Ishikawa (cell line): ENCODE data around the gene DNAJC17.

Source experiments
- CEBPB ChIP-seq: IDR thresholded peaks from 2 replicates; pipeline ENCODE4 v1.6.1; 2012
- CREB1 ChIP-seq: IDR thresholded peaks from 2 replicates; pipeline ENCODE4 v1.6.1; 2012; ENCODE audit warnings: low read depth
- EGR1 ChIP-seq: IDR thresholded peaks from 2 replicates; pipeline ENCODE4 v1.6.1; 2012
- EP300 ChIP-seq: IDR thresholded peaks from 2 replicates; pipeline ENCODE4 v1.6.1; 2012; ENCODE audit warnings: borderline replicate concordance
- FOXM1 ChIP-seq: IDR thresholded peaks from 2 replicates; pipeline ENCODE4 v1.6.1; 2012; ENCODE audit warnings: low read depth, borderline replicate concordance
- MAX ChIP-seq: IDR thresholded peaks from 2 replicates; pipeline ENCODE4 v1.6.1; 2012
- NFIC ChIP-seq: IDR thresholded peaks from 2 replicates; pipeline ENCODE4 v1.6.1; 2012
- RAD21 ChIP-seq: IDR thresholded peaks from 2 replicates; pipeline ENCODE4 v1.6.1; 2012; ENCODE audit warnings: low read depth
- TAF1 ChIP-seq: IDR thresholded peaks from 2 replicates; pipeline ENCODE4 v1.6.1; 2012; ENCODE audit warnings: low read depth, mild to moderate bottlenecking
- TCF12 ChIP-seq: IDR thresholded peaks from 2 replicates; pipeline ENCODE4 v1.6.1; 2012; ENCODE audit warnings: low read depth
- TEAD4 ChIP-seq: IDR thresholded peaks from 2 replicates; pipeline ENCODE4 v1.6.1; 2012
- YY1 ChIP-seq: IDR thresholded peaks from 2 replicates; pipeline ENCODE4 v1.6.1; 2012; ENCODE audit warnings: low read depth
- ZBTB7A ChIP-seq: IDR thresholded peaks from 2 replicates; pipeline ENCODE4 v1.6.1; 2012; ENCODE audit warnings: low read depth
- TF ChIP-seq, protein P1 (sequence below): IDR thresholded peaks from 2 replicates; pipeline ENCODE4 v1.6.1; 2012; ENCODE audit warnings: low read depth, mild to moderate bottlenecking
- TF ChIP-seq, protein P2 (sequence below): IDR thresholded peaks from 2 replicates; pipeline ENCODE4 v1.6.1; 2012

Gene DNAJC17

DNA sequence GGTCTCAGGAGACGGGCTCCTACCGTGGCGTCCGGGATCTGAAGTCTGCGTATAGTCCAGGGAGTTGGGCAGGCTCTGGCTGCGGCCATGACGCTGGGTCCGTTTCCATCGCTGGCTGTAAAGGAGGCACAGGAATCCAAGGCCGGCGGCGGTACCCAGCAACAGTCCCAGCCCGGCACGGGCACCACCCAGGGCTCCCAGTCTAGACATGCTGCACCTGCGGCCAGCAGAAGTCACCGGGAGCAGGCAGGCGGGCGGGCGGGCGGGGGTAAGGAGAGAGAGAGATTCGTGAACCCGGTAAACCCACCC lies 52.7 kb downstream of the DNAJC17 start:
- no peak for TF ChIP-seq ZBTB7A
- no peak for TF ChIP-seq CEBPB
- no peak for TF ChIP-seq TCF12
- TF ChIP-seq YY1: no peak; the same call in 1 of the 2 replicates
- no peak for TF ChIP-seq MAX
- no peak for TF ChIP-seq FOXM1

- no peak for TF ChIP-seq CEBPB
These were observed 55.5 kb downstream of the DNAJC17 start for GRCh38 chr15:40751745-40752144.

GRCh38 chr15:40750885-40751284 lies 56.4 kb downstream of the DNAJC17 start:
- no peak for TF ChIP-seq EGR1
- TF ChIP-seq, protein P1, sequence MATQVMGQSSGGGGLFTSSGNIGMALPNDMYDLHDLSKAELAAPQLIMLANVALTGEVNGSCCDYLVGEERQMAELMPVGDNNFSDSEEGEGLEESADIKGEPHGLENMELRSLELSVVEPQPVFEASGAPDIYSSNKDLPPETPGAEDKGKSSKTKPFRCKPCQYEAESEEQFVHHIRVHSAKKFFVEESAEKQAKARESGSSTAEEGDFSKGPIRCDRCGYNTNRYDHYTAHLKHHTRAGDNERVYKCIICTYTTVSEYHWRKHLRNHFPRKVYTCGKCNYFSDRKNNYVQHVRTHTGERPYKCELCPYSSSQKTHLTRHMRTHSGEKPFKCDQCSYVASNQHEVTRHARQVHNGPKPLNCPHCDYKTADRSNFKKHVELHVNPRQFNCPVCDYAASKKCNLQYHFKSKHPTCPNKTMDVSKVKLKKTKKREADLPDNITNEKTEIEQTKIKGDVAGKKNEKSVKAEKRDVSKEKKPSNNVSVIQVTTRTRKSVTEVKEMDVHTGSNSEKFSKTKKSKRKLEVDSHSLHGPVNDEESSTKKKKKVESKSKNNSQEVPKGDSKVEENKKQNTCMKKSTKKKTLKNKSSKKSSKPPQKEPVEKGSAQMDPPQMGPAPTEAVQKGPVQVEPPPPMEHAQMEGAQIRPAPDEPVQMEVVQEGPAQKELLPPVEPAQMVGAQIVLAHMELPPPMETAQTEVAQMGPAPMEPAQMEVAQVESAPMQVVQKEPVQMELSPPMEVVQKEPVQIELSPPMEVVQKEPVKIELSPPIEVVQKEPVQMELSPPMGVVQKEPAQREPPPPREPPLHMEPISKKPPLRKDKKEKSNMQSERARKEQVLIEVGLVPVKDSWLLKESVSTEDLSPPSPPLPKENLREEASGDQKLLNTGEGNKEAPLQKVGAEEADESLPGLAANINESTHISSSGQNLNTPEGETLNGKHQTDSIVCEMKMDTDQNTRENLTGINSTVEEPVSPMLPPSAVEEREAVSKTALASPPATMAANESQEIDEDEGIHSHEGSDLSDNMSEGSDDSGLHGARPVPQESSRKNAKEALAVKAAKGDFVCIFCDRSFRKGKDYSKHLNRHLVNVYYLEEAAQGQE: no peak
- no peak for TF ChIP-seq TCF12
- TF ChIP-seq RAD21: no peak
- no peak for TF ChIP-seq CREB1
- TF ChIP-seq ZBTB7A: no peak

DNA sequence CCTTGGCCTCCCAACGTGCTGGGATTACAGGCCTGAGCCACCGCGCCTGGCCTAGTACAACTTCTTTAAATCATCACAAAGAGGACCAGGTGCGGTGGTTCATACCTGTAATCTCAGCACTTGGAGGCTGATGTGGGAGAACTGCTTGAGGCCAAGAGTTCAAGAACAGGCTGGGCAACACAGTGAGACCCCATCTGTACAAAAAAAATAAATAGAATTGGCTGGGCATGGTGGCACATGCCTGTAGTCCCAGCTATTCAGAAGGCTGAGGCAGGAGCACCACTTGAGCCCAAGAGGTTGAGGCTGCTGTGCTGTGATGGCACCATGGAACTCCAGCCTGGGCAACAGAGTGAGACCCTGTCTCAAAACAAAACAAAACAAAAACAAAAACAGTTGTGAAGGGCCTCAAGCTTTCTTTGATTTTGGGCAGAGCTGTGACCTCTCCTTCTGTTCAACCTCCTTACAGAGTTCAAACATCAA lies 58.1 kb downstream of the DNAJC17 start:
- TF ChIP-seq TCF12 (no peak), NFIC (no peak)

DNA sequence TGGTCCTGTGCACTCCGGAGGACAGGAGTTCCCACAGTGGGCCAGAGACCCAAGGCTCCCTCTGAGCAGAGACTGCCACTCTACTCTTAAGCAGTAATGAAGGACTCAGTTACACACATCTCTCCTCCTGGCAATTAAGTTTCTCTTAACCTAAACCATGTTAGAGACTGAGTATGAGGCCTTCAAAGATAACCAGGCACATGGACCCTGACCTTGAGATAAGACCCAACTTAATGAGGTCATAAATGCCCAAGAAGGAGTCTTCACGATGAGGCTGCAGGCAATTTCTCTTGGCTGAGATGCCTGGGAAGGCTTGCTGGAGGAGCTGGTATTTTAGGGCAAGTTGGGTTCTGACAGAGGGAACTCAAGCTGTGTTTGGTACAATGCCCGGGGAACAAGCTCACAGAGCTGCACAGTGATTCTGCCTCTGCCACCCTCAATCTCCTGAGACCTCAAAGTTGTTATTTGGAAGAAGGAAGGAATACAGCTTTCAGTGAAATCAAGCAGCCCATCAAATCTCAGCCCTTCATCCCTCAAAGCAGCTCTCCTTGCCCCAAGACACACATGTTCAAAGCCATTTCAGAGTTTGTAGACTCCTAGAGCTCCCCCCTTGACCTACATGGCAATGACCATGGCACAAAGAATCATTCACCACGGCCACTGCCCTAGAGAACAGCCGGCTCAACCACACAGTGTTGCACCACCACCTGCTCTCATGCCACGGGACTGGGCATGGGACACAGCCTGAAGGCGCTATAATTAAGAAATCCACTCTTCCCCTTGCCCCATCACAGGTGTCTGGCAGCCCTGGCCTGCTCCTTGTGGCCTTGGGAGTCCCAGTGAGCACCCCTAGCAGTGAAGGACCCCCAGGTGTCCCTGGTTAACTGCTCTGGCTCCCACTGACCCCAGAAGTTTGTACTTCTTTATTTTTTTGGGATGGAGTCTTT lies 59.3 kb downstream of the DNAJC17 start:
- TF ChIP-seq EP300 (no peak), MAX (no peak), EGR1 (no peak), TAF1 (no peak), RAD21 (no peak), CEBPB (no peak), NFIC (no peak), FOXM1 (no peak), CREB1 (no peak), ZBTB7A (no peak), TCF12 (no peak), TEAD4 (no peak), YY1 (no peak)
- TF ChIP-seq, protein P2, sequence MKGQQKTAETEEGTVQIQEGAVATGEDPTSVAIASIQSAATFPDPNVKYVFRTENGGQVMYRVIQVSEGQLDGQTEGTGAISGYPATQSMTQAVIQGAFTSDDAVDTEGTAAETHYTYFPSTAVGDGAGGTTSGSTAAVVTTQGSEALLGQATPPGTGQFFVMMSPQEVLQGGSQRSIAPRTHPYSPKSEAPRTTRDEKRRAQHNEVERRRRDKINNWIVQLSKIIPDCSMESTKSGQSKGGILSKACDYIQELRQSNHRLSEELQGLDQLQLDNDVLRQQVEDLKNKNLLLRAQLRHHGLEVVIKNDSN: no peak
- TF ChIP-seq, protein P1: no peak

- TF ChIP-seq CEBPB: peak; percentile 36; the same call in 1 of the 2 replicates
- TF ChIP-seq CREB1: no peak
These were observed 60.3 kb downstream of the DNAJC17 start for GRCh38 chr15:40746916-40747418.

DNA sequence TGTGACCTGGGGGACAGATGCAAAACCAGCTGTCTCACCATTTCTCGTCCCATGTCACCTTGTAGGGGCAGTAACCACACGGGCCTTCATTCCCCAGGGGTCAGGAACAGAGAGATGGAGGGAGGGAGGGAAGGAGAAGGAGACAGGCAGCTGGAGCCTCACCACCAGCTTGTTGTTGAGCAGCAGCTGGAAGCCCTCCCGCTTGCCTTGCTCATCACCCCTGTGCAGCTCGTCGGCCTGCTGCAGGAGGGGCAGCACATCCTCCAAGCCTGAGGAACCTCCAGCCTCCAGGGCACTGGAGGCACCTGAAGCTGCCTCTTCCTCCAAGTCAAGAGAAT lies 62.5 kb downstream of the DNAJC17 start:
- TF ChIP-seq FOXM1: no peak
- no peak for TF ChIP-seq EGR1
- no peak for TF ChIP-seq NFIC
